DOHH2 (cell line): ENCODE results near the gene FBXO48.

Source experiments
- H3F3A ChIP-seq: fragments of 200-600 bp; sonication (generic), shearing (Covaris generic); 2 replicates; pipeline ENCODE4 v1.6.0; 2016; ENCODE audit warnings: antibody characterized with exemption, mild to moderate bottlenecking; ENCODE audit not compliant: control insufficient read depth, insufficient read depth
- H3K27ac ChIP-seq: fragments of 200-600 bp; sonication (generic); 2 replicates; pipeline ENCODE4 v1.5.1; 2014; ENCODE audit warnings: low read depth, mild to moderate bottlenecking, low read length, moderate library complexity
- H3K27me3 ChIP-seq: fragments of 200-600 bp; sonication (generic); 2 replicates; pipeline ENCODE4 v1.6.1; 2014; ENCODE audit warnings: mild to moderate bottlenecking, low read length, mixed read lengths; ENCODE audit not compliant: control insufficient read depth
- H3K36me3 ChIP-seq: fragments of 200-600 bp; sonication (generic); 2 replicates; pipeline ENCODE4 v1.6.1; 2014; ENCODE audit warnings: mild to moderate bottlenecking, low read length, moderate library complexity, mixed read lengths; ENCODE audit not compliant: control insufficient read depth
- H3K4me1 ChIP-seq: fragments of 200-600 bp; sonication (generic); 2 replicates; pipeline ENCODE4 v1.6.1; 2014; ENCODE audit warnings: mild to moderate bottlenecking, low read length, mixed read lengths; ENCODE audit not compliant: control insufficient read depth
- H3K4me2 ChIP-seq: fragments of 200-600 bp; sonication (generic); 2 replicates; pipeline ENCODE4 v1.6.0; 2014; ENCODE audit warnings: mild to moderate bottlenecking, low read length, moderate library complexity
- H3K4me3 ChIP-seq: fragments of 200-600 bp; sonication (generic); 2 replicates; pipeline ENCODE4 v1.5.1; 2014; ENCODE audit warnings: mild to moderate bottlenecking, low read length, mixed read lengths
- H3K79me2 ChIP-seq: fragments of 200-600 bp; sonication (generic); 2 replicates; pipeline ENCODE4 v1.6.1; 2014; ENCODE audit warnings: mild to moderate bottlenecking, low read length, mixed read lengths; ENCODE audit not compliant: control insufficient read depth
- H3K9me2 ChIP-seq: fragments of 200-600 bp; sonication (generic); replicated peaks from 2 replicates; pipeline ENCODE4 v1.6.1; 2014; ENCODE audit warnings: mild to moderate bottlenecking, low read length, mixed read lengths; ENCODE audit not compliant: control insufficient read depth
- H3K9me3 ChIP-seq: fragments of 200-600 bp; sonication (generic); 2 replicates; pipeline ENCODE4 v1.6.1; 2014; ENCODE audit warnings: antibody characterized with exemption, low read length, mixed read lengths; ENCODE audit not compliant: control insufficient read depth, insufficient read depth
- H4K20me1 ChIP-seq: fragments of 200-600 bp; sonication (generic); 2 replicates; pipeline ENCODE4 v1.6.0; 2014; ENCODE audit warnings: low read depth, mild to moderate bottlenecking, antibody characterized with exemption, low read length, moderate library complexity; ENCODE audit not compliant: control insufficient read depth, insufficient read depth
- CTCF ChIP-seq: fragments of 200-600 bp; sonication (generic); IDR thresholded peaks from one replicate; pipeline ENCODE4 v1.5.1; 2014; ENCODE audit warnings: antibody characterized with exemption, mild to moderate bottlenecking, low read depth, low read length; ENCODE audit not compliant: poor library complexity, severe bottlenecking
- EZH2phosphoT487 ChIP-seq: fragments of 200-600 bp; sonication (generic); IDR thresholded peaks from 2 replicates; pipeline ENCODE4 v1.6.1; 2017; ENCODE audit warnings: borderline replicate concordance, mild to moderate bottlenecking, antibody characterized with exemption, low read length, moderate library complexity, mixed read lengths

The FBXO48 gene

GRCh38 chr2:68487773-68488355, 20.8 kb upstream of the FBXO48 start:
- H3K4me2 ChIP-seq = no peak overlapping the region
- no peaks in the 10 kb centered on the region; the same call in 1 of the 2 replicates for H4K20me1 ChIP-seq
- TF ChIP-seq CTCF (peak; percentile 51), EZH2phosphoT487 (no peak)
- peaks cover 5% of the 10 kb centered on the region for H3K4me1 ChIP-seq
- H3K27ac ChIP-seq = no peak overlapping the region
- H3F3A ChIP-seq = no peaks in the 10 kb centered on the region
- H3K9me3 ChIP-seq = no peaks in the 10 kb centered on the region
- H3K36me3 ChIP-seq = no peaks in the 10 kb centered on the region
- H3K27me3 ChIP-seq = no peaks in the 10 kb centered on the region
- peaks cover 3% of the 10 kb centered on the region for H3K79me2 ChIP-seq
- no peak overlapping the region for H3K4me3 ChIP-seq
- H3K9me2 ChIP-seq = no peaks in the 10 kb centered on the region

GRCh38 chr2:68483011-68483410, 15.9 kb upstream of the FBXO48 start:
- no peak overlapping the region for H3K4me3 ChIP-seq
- H3K79me2 ChIP-seq = peaks cover 17% of the 10 kb centered on the region
- no peak overlapping the region for H3K4me2 ChIP-seq
- no peaks in the 10 kb centered on the region for H3K27me3 ChIP-seq
- no peaks in the 10 kb centered on the region for H3F3A ChIP-seq
- no peaks in the 10 kb centered on the region for H3K36me3 ChIP-seq
- no peaks in the 10 kb centered on the region; the same call in 1 of the 2 replicates for H4K20me1 ChIP-seq
- TF ChIP-seq CTCF (no peak), EZH2phosphoT487 (no peak)
- no peaks in the 10 kb centered on the region for H3K9me3 ChIP-seq
- no peaks in the 10 kb centered on the region for H3K4me1 ChIP-seq
- no peak overlapping the region for H3K27ac ChIP-seq
- no peaks in the 10 kb centered on the region for H3K9me2 ChIP-seq

GRCh38 chr2:68482296-68482820, 15.3 kb upstream of the FBXO48 start:
- H3K9me3 ChIP-seq = no peaks in the 10 kb centered on the region
- no peaks in the 10 kb centered on the region for H3K36me3 ChIP-seq
- TF ChIP-seq EZH2phosphoT487 = no peak
- TF ChIP-seq CTCF = no peak
- H3K4me2 ChIP-seq = no peak overlapping the region
- no peaks in the 10 kb centered on the region for H3F3A ChIP-seq
- no peak overlapping the region for H3K27ac ChIP-seq
- H3K4me1 ChIP-seq = no peaks in the 10 kb centered on the region
- H3K9me2 ChIP-seq = no peaks in the 10 kb centered on the region
- H3K27me3 ChIP-seq = no peaks in the 10 kb centered on the region
- no peaks in the 10 kb centered on the region; the same call in 1 of the 2 replicates for H4K20me1 ChIP-seq
- H3K79me2 ChIP-seq = peaks cover 17% of the 10 kb centered on the region
- no peak overlapping the region for H3K4me3 ChIP-seq
